ENCODE measurements around the gene CHD8.
A peak's percentile ranks its signal among the peaks of the same experiment; 100 is the strongest.

CHD8 gene, protein sequence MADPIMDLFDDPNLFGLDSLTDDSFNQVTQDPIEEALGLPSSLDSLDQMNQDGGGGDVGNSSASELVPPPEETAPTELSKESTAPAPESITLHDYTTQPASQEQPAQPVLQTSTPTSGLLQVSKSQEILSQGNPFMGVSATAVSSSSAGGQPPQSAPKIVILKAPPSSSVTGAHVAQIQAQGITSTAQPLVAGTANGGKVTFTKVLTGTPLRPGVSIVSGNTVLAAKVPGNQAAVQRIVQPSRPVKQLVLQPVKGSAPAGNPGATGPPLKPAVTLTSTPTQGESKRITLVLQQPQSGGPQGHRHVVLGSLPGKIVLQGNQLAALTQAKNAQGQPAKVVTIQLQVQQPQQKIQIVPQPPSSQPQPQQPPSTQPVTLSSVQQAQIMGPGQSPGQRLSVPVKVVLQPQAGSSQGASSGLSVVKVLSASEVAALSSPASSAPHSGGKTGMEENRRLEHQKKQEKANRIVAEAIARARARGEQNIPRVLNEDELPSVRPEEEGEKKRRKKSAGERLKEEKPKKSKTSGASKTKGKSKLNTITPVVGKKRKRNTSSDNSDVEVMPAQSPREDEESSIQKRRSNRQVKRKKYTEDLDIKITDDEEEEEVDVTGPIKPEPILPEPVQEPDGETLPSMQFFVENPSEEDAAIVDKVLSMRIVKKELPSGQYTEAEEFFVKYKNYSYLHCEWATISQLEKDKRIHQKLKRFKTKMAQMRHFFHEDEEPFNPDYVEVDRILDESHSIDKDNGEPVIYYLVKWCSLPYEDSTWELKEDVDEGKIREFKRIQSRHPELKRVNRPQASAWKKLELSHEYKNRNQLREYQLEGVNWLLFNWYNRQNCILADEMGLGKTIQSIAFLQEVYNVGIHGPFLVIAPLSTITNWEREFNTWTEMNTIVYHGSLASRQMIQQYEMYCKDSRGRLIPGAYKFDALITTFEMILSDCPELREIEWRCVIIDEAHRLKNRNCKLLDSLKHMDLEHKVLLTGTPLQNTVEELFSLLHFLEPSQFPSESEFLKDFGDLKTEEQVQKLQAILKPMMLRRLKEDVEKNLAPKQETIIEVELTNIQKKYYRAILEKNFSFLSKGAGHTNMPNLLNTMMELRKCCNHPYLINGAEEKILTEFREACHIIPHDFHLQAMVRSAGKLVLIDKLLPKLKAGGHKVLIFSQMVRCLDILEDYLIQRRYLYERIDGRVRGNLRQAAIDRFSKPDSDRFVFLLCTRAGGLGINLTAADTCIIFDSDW (N-terminal part only)

DNA sequence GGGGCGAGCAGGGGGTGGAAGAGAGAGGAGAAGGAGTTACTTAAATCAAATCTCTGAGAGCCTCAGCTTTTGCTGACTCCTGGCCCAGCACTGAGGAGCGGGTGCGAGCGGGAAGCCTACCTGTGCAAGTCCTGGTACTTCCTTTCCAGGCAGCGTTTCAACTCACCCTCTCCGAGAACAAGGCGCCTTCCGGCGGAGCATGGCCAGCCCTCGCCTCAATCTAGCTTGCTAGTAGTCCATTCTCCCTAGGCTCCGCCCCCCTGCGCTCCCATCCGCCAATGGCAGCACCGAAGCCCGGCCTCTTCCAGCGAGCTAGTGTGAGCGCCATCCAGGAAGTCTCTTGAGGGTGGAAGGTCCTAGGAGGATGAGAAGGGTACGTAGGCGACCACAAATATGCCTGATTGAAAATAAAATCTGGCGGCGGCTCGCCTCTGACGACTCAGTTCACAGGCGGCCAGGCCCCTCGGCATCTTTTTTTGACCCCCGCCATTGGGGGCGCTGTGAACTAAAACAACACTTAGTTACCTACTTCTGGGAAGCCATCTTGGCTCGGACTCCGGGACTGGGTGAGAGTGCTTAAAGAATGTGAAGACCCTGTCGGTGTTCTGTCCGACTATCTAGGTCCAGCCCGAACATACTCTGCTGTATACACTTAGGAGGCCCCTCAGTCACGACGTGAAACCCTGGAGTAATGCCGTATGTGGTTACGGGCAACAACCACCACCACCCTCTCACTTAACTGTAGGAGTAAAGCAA, at the start of gene CHD8:
Gene CHD8, minus strand, starts transcription at position 212 of the 756 bp plus-strand sequence. CDS start 24,480 bp downstream, outside the sequence.
- Mint-ChIP-seq H3K4me1 (ENCODE audit: low read depth) (peaks cover 25% of the 10 kb centered on the region), H3K36me3 (ENCODE audit: low read depth) (peaks cover 30% of the 10 kb centered on the region), H3K27me3 (ENCODE audit: low read depth) (no peaks in the 10 kb centered on the region), H3K27ac (peak within 1 kb of the TSS; percentile 97), H3K4me3 (peak within 1 kb of the TSS; percentile 94), H3K9me3 (no peaks in the 10 kb centered on the region)

DNA sequence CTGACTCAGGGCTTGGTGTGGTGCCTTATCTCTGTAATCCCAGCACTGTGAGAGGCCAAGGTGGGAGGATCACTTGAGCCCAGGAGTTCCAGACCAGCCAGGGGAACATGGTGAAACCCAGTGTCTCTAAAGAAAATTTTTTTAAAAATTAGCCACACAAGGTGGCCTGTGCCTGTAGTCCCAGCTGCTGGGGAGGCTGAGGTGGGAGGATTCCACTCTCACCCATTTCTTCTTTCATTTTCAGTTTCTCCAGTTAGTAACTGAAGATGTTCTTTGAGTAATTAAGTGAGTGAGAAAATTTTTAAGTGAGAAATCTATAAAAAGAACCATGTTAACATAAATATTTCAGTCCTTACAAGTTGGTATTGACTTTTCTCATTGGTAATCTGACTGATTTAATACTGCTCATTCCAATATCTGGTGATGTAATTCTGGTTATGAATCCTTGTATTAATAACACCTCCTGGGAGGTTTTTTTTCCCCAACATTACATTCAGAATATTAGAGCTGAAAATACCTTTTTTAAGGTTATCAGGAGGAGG, 49.2 kb upstream of the CHD8 start:
- Mint-ChIP-seq H3K36me3 (ENCODE audit: low read depth) (peaks cover 48% of the 10 kb centered on the region), H3K4me3 (peak overlapping the region; percentile 61), H3K9me3 (no peaks in the 10 kb centered on the region), H3K27ac (peak overlapping the region; percentile 85), H3K4me1 (ENCODE audit: low read depth) (peaks cover 40% of the 10 kb centered on the region), H3K27me3 (ENCODE audit: low read depth) (no peaks in the 10 kb centered on the region)

DNA sequence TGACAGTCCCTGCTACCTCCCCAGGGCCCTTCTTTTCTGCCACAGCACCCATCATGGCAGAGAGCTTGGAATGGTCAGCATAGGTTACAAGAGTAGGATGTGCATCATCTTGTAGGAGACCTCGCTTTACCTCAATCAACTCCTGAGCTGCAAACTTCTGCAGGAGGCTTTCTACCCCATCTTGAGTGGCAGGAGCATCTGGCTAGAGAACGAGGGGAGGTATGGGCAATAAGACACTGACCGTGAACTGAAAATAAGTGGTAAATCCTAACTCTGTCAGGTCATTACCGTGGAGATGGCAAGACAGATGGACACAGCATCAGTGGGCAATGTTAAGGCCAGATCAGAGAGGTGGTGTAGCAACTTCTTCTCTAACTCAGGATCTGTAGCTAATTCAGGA, 47.5 kb upstream of the CHD8 start:
- H3K27me3 Mint-ChIP-seq (ENCODE audit: low read depth), result no peaks in the 10 kb centered on the region
- H3K36me3 Mint-ChIP-seq (ENCODE audit: low read depth), result peaks cover 58% of the 10 kb centered on the region
- H3K27ac Mint-ChIP-seq, result peak overlapping the region; percentile 41
- no peak overlapping the region for H3K4me3 Mint-ChIP-seq
- H3K9me3 Mint-ChIP-seq, result no peaks in the 10 kb centered on the region
- H3K4me1 Mint-ChIP-seq (ENCODE audit: low read depth), result peaks cover 48% of the 10 kb centered on the region

DNA sequence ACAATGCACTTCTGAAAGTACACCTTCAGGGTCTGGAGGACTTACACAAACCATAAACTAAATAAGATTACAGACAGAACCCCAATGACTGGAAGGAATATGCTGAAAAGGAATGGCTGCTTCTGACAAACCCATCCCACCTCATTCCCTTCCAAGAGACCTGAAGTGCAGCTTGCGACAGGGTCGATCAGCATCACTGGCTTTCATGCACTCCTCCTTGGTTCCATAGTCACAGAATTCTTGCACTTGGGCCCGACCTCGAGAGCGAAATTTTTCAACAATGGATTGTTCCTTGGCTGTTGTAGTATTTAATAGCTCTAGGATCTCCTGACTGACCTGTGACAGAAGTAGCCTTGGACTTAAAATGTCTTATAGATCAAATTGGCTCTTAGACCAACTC, 45.6 kb upstream of the CHD8 start:
- H3K27ac Mint-ChIP-seq, result no peak overlapping the region
- H3K4me1 Mint-ChIP-seq (ENCODE audit: low read depth), result peaks cover 37% of the 10 kb centered on the region
- no peak overlapping the region for H3K4me3 Mint-ChIP-seq
- H3K27me3 Mint-ChIP-seq (ENCODE audit: low read depth), result no peaks in the 10 kb centered on the region
- H3K36me3 Mint-ChIP-seq (ENCODE audit: low read depth), result peaks cover 65% of the 10 kb centered on the region
- H3K9me3 Mint-ChIP-seq, result no peaks in the 10 kb centered on the region

DNA sequence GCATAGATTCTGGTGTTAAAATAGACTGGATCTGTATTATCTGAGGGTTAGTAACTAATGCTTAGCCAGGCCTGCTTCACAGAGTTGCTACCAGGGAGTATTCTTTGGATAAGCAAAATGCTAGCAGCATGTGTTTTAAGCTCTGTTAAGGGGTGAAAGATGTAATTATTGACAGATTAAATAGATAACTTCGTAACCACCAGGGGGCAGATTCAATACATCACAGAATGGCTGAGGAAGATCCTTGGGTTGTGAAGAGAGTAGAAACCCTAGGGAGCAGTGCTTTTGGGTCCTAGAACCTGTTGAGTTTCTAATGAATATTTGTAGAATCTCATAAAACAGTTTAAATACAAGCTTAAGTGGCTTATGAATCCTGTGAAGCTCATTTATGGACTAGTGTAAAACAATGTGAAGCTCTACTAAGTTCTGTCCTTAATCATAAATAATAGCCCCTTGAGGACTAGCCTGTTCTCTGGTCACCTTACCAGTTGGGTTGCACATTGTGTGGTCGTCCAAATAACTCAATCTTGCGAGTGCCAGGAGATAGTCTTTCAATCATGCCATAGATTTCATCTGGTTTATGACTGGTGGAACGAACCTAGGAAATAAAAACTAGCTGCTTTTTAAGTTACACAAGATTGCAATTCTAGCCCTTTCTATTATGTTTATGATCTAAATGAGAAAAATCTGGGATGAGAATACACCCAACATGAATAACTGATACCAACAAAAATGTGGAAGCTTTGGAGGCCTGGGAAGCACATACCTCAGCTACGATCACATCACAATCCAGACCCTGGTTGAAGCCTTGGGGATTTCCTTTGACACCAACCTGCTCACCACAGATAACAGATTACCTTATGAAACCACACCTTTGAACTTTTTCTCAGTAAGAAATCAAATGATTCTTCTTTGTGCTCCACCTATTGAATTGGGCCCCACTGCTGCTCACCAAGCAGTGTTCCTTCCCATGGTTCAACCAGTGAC, 42.9 kb upstream of the CHD8 start:
- H3K4me1 Mint-ChIP-seq (ENCODE audit: low read depth), result peaks cover 29% of the 10 kb centered on the region
- H3K27ac Mint-ChIP-seq, result peak overlapping the region; percentile 66
- H3K9me3 Mint-ChIP-seq, result no peaks in the 10 kb centered on the region
- H3K36me3 Mint-ChIP-seq (ENCODE audit: low read depth), result peaks cover 66% of the 10 kb centered on the region
- peak overlapping the region; percentile 11 for H3K4me3 Mint-ChIP-seq
- H3K27me3 Mint-ChIP-seq (ENCODE audit: low read depth), result no peaks in the 10 kb centered on the region

DNA sequence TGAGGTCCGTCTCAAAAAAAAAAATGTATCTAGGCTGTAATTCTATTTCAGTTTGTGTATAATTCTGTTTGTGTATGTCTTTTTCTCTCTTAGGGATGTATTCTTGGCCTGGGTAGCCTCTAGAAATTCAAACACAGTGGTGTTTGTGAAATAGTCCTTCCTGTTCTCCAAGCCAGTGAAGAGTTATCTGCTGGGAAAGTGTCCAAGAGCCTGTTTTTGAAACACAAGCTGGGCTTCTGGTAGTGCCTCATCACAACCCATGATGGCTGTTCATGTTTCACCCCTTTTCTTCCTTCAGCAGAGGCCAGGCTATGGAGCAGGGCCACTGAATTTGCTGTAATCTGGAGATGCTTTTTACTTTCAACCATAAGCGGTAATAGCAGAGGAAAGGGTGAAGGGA, 40.5 kb upstream of the CHD8 start:
- peaks cover 24% of the 10 kb centered on the region for H3K4me1 Mint-ChIP-seq (ENCODE audit: low read depth)
- peaks cover 62% of the 10 kb centered on the region for H3K36me3 Mint-ChIP-seq (ENCODE audit: low read depth)

DNA sequence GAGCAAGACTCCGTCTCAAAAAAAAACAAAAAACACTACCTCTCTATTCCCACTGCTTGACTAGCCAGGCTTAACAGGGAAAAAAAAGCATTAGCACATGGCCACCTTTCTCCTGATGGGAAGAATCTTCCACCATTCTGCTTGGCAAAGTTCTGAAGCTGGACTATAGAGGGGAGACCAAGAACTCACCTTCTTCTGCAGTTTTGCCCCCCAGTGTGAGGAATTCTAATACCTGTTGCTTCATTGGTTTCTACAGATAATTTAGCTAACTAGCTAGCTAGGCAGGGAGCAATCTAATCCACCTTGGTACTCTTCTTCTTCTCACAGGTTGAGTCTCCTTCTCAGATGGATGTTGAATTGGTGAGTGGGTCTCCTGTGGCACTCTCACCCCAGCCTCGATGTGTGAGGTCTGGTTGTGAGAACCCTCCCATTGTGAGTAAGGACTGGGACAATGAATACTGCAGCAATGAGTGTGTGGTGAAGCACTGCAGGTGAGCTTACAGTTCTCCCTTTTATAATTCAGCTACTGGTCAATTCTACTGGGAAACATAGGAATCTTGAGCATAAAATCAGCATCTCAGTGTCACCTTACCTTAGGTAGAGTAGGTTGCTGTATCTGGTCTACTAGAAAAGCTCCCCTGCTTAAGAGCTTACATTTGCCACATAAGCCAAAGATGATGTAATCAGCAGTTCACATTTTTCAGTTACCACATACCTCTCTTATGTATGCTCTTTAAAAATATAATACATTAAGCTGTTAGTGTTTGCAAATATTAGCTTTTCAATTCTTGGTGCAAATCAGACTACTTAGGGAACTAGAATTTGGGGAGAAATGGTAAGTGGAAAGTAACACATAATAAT, 39.2 kb upstream of the CHD8 start:
- Mint-ChIP-seq H3K4me1 (ENCODE audit: low read depth) (peaks cover 17% of the 10 kb centered on the region), H3K36me3 (ENCODE audit: low read depth) (peaks cover 58% of the 10 kb centered on the region), H3K27ac (no peak overlapping the region), H3K9me3 (no peaks in the 10 kb centered on the region), H3K4me3 (no peak overlapping the region), H3K27me3 (ENCODE audit: low read depth) (no peaks in the 10 kb centered on the region)

More for the DNA sequence above, 40.5 kb upstream of the CHD8 start:
- Mint-ChIP-seq H3K27ac (no peak overlapping the region), H3K4me3 (no peak overlapping the region), H3K27me3 (ENCODE audit: low read depth) (no peaks in the 10 kb centered on the region), H3K9me3 (no peaks in the 10 kb centered on the region)

DNA sequence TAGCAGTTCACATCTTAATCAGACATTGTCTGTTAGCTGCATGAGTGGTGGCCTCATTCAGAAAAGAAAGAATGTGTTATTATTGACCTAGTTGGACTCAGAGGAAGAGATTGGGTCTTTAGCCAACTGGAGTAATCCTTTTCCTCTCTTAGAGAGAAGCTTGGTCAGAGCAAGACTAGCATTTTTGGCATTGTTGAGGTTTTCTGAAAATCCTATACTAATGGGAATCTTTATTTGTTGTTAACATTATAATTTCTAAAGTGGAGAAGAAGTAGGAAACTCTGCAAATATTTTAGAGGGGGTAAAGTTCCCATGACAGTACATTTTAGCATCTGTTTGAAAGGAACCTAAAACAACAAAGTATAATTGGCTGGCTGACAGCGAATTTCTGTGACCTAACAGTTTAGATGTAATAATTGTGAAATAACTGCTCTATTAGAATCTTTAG, 30.7 kb upstream of the CHD8 start:
- H3K9me3 Mint-ChIP-seq, result no peaks in the 10 kb centered on the region
- H3K4me3 Mint-ChIP-seq, result no peak overlapping the region
- peaks cover 22% of the 10 kb centered on the region for H3K36me3 Mint-ChIP-seq (ENCODE audit: low read depth)
- no peaks in the 10 kb centered on the region for H3K27me3 Mint-ChIP-seq (ENCODE audit: low read depth)
- H3K27ac Mint-ChIP-seq, result no peak overlapping the region
- no peaks in the 10 kb centered on the region for H3K4me1 Mint-ChIP-seq (ENCODE audit: low read depth)

DNA sequence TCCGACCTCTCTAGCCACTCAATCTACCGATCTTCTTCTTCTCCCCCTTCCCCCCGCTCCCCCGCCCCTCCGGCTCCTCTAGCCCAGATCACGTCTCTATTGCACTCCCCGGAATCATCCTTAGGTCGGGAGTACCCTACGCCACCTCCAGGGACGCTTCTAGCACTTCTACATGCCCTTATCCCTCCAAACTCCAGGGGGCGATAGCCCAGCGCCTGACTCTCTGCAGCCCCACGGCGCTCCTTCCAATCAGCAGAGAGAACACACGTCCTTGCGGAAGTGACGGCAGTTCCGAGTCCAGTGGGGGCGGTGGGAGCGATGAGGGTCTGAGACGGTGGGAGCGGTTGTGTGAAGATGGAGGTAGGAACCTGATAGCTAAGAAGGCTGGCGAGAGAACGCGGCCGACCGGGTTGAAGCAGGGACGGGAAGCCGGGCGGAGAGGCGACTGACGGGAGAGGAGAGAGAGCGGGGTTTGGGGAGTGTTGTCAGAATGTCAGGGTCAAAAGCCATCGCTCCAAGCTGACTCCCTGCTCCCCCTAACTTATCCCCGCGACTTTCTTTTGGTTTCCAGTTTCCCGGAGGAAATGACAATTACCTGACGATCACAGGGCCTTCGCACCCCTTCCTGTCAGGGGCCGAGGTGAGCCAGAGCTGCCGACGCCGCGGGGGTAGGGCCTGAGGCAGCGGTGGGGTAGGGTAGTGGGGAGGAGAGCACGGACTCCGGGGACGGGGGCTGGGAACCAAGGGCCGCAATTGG, 21.2 kb upstream of the CHD8 start, which contains the start of the genes RAB2B and TOX4:
Gene RAB2B, minus strand, starts transcription at position 35 of the 757 bp plus-strand sequence. CDS start 87 bp downstream, outside the sequence.
Gene TOX4, plus strand, starts transcription at position 271 of the 757 bp plus-strand sequence. Its CDS starts 84 bp downstream, at position 355.
- Mint-ChIP-seq H3K27ac (peak within 1 kb of the TSS; percentile 99), H3K9me3 (no peaks in the 10 kb centered on the region), H3K27me3 (ENCODE audit: low read depth) (no peaks in the 10 kb centered on the region), H3K4me3 (peak within 1 kb of the TSS; percentile 99), H3K4me1 (ENCODE audit: low read depth) (peaks cover 23% of the 10 kb centered on the region), H3K36me3 (ENCODE audit: low read depth) (peaks cover 18% of the 10 kb centered on the region)

DNA sequence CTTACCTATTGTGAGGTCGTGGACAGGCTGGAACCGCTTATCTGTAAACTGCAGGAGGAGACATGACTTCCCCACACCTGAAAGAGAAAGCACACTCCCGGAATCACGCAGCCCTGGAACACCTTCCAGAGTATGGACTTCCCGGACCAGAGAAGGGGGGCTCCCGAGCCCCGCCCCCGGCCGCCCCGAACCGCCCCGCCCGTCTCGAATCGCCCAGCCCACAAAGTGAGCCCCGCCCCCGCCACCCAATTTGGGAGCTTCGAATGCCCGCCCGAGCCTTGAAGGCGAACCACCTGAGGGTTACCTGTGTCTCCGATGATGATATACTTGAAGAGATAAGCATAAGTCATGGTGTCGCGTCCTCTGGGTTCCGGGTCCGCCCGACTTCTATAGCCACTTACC, 20.6 kb upstream of the CHD8 start:
- Mint-ChIP-seq H3K4me1 (ENCODE audit: low read depth) (peaks cover 23% of the 10 kb centered on the region), H3K36me3 (ENCODE audit: low read depth) (peaks cover 18% of the 10 kb centered on the region), H3K9me3 (no peaks in the 10 kb centered on the region), H3K27me3 (ENCODE audit: low read depth) (no peaks in the 10 kb centered on the region), H3K27ac (peak overlapping the region; percentile 99), H3K4me3 (peak overlapping the region; percentile 99)

DNA sequence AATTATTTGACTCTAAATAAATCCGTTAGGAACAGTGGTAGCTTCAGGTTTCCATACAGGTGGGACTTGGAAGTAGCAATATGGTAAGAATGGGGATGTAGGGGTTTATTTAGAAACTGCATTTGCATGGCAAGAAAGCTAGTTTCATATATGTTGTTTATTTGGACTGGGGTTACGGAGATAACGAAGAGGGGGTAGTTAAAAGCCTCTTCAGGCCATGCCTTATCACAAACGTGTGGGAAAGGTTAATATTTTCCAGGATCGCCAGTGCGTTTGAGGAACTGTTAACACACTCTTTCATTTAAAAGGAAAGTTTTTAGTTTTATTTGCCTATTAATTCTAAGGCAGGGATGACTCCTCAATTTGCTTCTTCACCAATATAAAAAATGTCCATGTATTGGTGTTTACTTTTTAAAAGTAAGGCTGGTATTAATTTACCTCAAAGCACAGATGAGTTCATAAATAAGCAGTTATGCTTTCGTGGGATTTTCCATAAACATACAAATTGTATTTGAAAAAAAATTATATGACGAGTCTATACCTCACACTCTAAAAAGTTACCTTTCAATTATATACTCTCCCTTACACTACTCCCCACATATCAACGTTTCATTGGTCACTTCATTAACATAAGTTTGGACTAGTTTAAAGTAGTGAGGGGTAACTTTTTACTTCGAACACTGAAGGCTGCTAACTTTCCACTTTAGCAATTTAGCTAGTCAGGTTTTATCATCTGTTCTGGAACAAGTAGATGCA, 20.0 kb upstream of the CHD8 start:
- Mint-ChIP-seq H3K4me1 (ENCODE audit: low read depth) (peaks cover 23% of the 10 kb centered on the region), H3K9me3 (no peaks in the 10 kb centered on the region), H3K27ac (peak overlapping the region; percentile 99), H3K4me3 (peak overlapping the region; percentile 99), H3K36me3 (ENCODE audit: low read depth) (peaks cover 17% of the 10 kb centered on the region), H3K27me3 (ENCODE audit: low read depth) (no peaks in the 10 kb centered on the region)

Measured in T-helper 1 cell treated with Interleukin-12 subunit alpha and Interleukin-12 subunit beta and Interleukin-4 antibody, amounts not matched to agents 30 μg/mL and 1 μg/mL, for 36 hours (primary cell).